Upper lobe of right lung (tissue), 1 donor: ENCODE data around the gene SLC22A5. TPM values are rescaled to one million over a fixed set of nuclear protein-coding genes. Genes with fewer than 3 reads are reported as not detected.

Source experiments
- ATAC-seq: fragments of 200-7000 bp; cut with Tn5 transposase; one replicate; pipeline ENCODE4 v1.9.1; 2020; ENCODE audit warnings: mild to moderate bottlenecking, moderate library complexity
- DNase-seq: peaks from one replicate; pipeline ENCODE4 v3.0.0-alpha.2; 2020
- H3K27ac ChIP-seq: fragments of 200-600 bp; one replicate; pipeline ENCODE4 v1.8.0; 2022
- H3K27me3 ChIP-seq: fragments of 200-600 bp; one replicate; pipeline ENCODE4 v1.8.0; 2022; ENCODE audit warnings: mild to moderate bottlenecking
- H3K36me3 ChIP-seq: fragments of 200-600 bp; one replicate; pipeline ENCODE4 v1.8.0; 2022
- H3K4me1 ChIP-seq: fragments of 200-600 bp; one replicate; pipeline ENCODE4 v1.8.0; 2022
- H3K4me3 ChIP-seq: fragments of 200-600 bp; one replicate; pipeline ENCODE4 v1.8.0; 2022; ENCODE audit warnings: mild to moderate bottlenecking
- H3K9me3 ChIP-seq: fragments of 200-600 bp; one replicate; pipeline ENCODE4 v1.8.0; 2022
- intact Hi-C: fragments of 100-400 bp; cut with DNase I; formaldehyde crosslinking; loops from one replicate; pipeline ENCODE4 v1.11.0; 2022
- total RNA-seq: library from RNA; stranded (reverse); fragmentation: NEBNext Ultra II Directional; extraction: Animal tissue kit (Norgen Biotek cat#: 25700); gene quantifications from one replicate; pipeline ENCODE4 v1.2.1, GENCODE V29; 2021
- TF ChIP-seq, protein P1 (sequence below): fragments of 200-600 bp; IDR thresholded peaks from one replicate; pipeline ENCODE4 v1.8.0; 2022; ENCODE audit warnings: antibody characterized with exemption
- donor health status: DM: no; HTN: yes; CAD: no; lungs with severe emphysema.

Gene SLC22A5
- total RNA-seq, 1 donor from 2014 or later, result 10.2 TPM

DNA sequence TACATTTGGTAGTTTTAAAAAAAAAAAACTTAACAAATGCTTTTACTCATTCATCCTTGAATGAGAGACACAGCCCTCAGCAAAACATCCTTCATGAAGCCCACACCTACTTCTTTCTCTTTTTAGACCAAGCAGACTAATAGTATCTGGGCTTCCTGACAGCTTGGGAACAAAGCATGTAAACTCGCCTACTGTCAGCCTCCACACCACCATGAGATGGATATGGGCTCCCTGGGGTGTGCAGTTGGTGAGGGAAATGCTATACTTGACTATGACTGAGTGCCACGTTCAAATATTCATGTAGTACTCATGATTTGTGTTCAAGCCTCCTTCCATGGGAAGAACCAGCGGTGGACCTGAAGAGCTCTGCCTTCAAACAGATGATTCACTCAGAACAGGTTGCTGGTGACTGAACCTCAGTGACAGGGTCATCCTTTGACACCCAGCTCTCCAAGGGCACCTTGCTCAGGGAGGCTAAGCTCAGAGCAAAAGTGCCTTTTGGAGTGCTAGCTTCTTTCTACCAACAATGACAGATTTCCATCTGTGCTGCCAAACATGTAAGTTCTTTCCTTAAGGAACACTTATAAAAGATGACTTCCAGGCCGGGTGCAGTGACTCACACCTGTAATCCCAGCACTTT lies 36.8 kb downstream of the SLC22A5 start:
- Histone ChIP-seq H3K27me3 (no peaks in the 10 kb centered on the region), H3K27ac (no peak overlapping the region), H3K4me1 (peaks cover 18% of the 10 kb centered on the region), H3K36me3 (no peaks in the 10 kb centered on the region), H3K4me3 (no peak overlapping the region), H3K9me3 (no peaks in the 10 kb centered on the region)
- ATAC-seq (no peak), DNase-seq (no peak)
- intact Hi-C loops, result no loop called here
- TF ChIP-seq, protein P1, sequence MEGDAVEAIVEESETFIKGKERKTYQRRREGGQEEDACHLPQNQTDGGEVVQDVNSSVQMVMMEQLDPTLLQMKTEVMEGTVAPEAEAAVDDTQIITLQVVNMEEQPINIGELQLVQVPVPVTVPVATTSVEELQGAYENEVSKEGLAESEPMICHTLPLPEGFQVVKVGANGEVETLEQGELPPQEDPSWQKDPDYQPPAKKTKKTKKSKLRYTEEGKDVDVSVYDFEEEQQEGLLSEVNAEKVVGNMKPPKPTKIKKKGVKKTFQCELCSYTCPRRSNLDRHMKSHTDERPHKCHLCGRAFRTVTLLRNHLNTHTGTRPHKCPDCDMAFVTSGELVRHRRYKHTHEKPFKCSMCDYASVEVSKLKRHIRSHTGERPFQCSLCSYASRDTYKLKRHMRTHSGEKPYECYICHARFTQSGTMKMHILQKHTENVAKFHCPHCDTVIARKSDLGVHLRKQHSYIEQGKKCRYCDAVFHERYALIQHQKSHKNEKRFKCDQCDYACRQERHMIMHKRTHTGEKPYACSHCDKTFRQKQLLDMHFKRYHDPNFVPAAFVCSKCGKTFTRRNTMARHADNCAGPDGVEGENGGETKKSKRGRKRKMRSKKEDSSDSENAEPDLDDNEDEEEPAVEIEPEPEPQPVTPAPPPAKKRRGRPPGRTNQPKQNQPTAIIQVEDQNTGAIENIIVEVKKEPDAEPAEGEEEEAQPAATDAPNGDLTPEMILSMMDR, result no peak

GRCh38 chr5:132407970-132408369 lies 38.5 kb downstream of the SLC22A5 start:
- intact Hi-C loops, result no loop called here
- Histone ChIP-seq H3K4me1 (peaks cover 35% of the 10 kb centered on the region), H3K4me3 (no peak overlapping the region), H3K9me3 (no peaks in the 10 kb centered on the region), H3K36me3 (no peaks in the 10 kb centered on the region), H3K27ac (peak overlapping the region; percentile 98), H3K27me3 (no peaks in the 10 kb centered on the region)
- DNase-seq, result no peak
- TF ChIP-seq, protein P1, result no peak
- no peak for ATAC-seq

GRCh38 chr5:132408456-132408855 lies 38.9 kb downstream of the SLC22A5 start:
- DNase-seq, result no peak
- H3K9me3 ChIP-seq, result no peaks in the 10 kb centered on the region
- no peak for ATAC-seq
- H3K4me1 ChIP-seq, result peaks cover 40% of the 10 kb centered on the region
- TF ChIP-seq, protein P1, result no peak
- H3K27ac ChIP-seq, result peak overlapping the region; percentile 98
- H3K27me3 ChIP-seq, result no peaks in the 10 kb centered on the region
- intact Hi-C loops, result no loop called here
- no peak overlapping the region for H3K4me3 ChIP-seq
- no peaks in the 10 kb centered on the region for H3K36me3 ChIP-seq

GRCh38 chr5:132408965-132409364 lies 39.5 kb downstream of the SLC22A5 start:
- no peak for DNase-seq
- Histone ChIP-seq H3K4me1 (peaks cover 44% of the 10 kb centered on the region), H3K27ac (peak overlapping the region; percentile 98), H3K9me3 (no peaks in the 10 kb centered on the region), H3K27me3 (no peaks in the 10 kb centered on the region), H3K36me3 (no peaks in the 10 kb centered on the region), H3K4me3 (no peak overlapping the region)
- ATAC-seq, result no peak
- intact Hi-C loops, result no loop called here
- TF ChIP-seq, protein P1, result no peak

DNA sequence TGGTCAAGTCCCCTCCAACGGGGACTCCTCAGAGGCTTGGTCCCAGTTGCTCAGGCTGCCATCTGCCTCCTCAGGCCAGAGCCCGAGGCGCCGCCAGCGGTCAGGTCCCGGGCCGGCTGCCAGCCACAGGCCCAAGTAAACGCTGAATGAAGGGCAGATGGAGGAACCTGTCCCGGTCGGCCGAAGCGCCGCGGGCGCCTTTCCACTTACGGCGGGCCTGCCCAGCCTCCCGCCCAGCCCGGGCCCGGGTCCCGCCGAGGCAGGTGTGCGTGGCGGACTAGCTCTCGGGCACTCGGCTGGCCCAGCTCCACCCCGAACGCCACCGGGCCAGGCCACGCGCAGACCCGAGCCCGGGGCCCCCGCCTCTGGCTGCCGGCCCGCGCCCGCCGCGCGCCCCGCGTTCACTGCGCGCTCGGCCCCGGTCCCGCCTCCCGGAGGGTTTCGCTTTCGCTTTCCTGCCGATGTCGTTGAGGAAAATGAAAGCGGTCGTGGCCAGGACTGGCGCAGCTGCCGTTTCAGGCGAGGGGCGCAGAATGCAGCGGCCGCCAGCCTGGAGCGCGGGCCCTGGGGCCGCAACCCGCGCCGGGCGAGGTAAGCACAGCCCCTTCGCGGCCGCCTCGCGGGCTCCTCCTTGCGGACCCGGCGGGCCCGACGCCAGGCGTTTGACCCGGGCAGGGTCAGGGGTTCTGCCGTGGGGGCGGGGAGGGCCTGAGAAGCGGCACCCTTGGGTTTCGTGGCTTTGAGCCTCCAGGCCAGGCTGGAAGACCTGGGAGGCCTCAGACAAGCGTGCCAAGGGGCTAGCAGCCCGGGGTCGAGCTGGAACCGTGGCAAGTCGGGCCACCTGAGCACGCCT lies 41.2 kb downstream of the SLC22A5 start:
- H3K4me1 ChIP-seq, result peaks cover 61% of the 10 kb centered on the region
- H3K27ac ChIP-seq, result peak overlapping the region; percentile 98
- intact Hi-C loops, result no loop called here
- no peaks in the 10 kb centered on the region for H3K27me3 ChIP-seq
- H3K36me3 ChIP-seq, result no peaks in the 10 kb centered on the region
- no peaks in the 10 kb centered on the region for H3K9me3 ChIP-seq
- TF ChIP-seq, protein P1, result peak; percentile 66
- ATAC-seq (peak; percentile 90), DNase-seq (peak; percentile 93)
- peak overlapping the region; percentile 76 for H3K4me3 ChIP-seq
